HG03060 (cell line): Measurements from ENCODE around the gene CCDC87.
"Not testable (repeated sequence)": the region's sequence is repeated elsewhere in the genome, so short reads cannot be mapped to it uniquely, and the experiment has no call there.

ENCODE experiments used
- ATAC-seq: cut with Tn5 transposase; IDR thresholded peaks from one replicate; pipeline ENCODE4 v1.9.1; 2021; ENCODE audit warnings: low read depth, moderate number of reproducible peaks; ENCODE audit not compliant: unreplicated experiment

CCDC87 gene

DNA sequence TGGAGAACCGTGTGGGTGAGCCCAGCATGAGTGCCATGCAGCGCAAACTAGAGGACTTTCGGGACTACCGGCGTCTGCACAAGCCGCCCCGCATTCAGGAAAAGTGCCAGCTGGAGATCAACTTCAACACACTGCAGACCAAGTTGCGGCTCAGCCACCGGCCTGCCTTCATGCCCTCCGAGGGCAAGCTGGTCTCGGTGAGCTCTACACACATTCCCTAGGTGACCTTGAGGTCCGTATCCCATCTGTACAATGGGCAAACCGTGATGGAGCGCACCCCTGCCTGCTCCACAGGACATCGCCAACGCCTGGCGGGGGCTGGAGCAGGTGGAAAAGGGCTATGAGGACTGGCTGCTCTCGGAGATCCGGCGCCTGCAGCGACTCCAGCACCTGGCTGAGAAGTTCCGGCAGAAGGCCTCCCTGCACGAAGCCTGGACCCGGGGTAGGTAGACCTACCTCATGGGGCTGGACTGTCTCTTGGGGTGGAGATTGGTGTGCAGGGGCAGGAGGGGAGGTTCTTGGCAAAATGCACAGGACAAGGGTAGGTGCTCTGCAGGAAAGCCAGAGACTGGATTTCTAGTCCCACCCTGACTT, 35.0 kb downstream of the CCDC87 start:
- no peak for ATAC-seq

DNA sequence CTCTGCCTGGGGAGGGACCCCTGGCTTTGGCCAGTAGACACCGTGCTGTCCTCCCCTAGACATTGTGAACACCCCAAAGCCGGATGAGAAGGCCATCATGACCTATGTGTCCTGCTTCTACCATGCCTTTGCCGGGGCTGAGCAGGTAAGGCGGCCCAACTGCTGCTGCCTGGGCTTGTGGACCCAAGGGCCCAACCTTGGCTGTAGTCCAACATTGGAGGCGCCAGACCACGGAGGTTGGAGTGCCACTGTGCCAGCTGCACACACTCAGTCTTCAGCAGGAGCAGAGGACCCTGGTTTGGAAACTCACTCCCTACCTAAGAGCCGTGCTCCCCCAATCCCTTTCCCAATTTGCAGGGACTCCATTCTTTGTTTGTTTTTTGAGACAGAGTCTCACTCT, 36.8 kb downstream of the CCDC87 start:
- ATAC-seq, result no peak

DNA sequence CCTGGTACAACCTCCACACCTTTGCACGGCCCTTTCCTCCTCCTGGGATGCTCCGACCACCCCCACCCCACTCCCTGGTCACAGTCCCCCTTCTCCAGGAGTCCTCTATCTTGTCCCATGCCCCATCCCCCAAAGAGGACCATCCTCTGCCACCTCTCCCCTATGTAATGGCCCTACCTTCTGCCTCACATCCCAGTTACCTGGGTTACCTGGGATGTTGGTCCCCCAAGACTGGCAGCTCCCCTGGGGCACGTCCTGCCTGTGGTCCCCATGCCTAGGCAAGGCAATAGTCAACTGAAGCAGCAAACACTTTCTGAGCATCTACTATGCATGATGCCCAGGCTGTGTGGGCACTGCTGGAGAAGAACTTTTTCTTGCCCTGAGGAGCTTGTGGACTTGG, 37.4 kb downstream of the CCDC87 start:
- no peak for ATAC-seq

DNA sequence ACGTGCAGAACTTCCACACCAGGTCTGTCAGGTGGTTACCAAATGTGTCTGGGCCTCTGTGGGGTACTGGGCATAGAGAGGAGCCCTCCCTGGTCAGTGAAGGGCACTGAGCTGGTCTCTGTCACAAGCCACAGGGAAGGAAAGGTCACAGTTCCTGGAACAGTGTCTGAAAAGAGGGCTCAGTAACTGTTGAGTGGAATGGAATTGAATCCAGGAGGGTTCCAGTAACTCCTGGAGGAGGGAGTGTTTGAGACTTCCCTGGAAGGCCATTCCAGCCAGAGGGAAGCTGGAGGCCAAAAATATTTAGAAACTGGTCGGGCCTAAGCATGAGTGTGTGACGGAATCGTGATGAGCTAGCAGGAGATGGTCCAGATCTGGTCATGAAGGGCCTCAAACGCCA, 38.3 kb downstream of the CCDC87 start:
- no peak for ATAC-seq

DNA sequence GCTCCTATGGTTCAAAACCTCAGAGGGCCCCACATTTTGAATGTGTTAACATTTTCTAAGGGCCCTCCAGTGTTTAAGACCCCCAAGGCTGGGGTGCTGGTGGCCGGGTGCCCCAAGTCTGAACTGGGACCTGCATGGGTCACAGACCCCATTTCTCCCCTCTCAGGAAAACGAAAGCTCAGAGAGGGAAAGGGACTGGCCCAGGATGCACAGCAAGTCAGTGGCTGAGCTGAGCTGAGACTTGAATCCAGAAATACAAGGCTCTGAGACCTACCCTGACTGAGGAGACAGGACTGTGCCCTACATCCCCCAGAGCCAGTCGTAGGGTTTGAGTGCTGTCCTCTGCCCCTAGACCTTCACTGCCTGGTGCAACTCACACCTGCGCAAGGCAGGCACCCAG, 42.0 kb downstream of the CCDC87 start:
- ATAC-seq, result no peak

DNA sequence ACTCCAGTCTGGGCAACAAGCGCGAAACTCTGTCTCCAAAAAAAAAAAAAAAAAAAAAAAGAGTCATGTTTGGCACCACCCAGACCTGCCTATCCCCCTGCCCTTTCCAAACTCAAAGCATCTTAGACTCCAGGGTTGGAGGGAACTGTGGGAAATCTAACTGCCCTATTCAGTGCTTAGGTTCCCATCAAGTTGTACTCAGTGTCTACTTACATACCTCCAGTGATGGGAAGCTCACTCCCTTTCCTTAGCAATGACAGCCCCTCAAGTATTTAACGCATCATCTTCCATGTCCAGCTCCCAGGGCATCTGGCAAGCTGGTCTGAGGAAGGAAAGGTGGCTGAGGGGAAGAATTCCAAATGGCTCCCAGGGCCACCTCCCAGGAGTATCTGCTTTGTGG, 43.2 kb downstream of the CCDC87 start:
- ATAC-seq, result no peak

DNA sequence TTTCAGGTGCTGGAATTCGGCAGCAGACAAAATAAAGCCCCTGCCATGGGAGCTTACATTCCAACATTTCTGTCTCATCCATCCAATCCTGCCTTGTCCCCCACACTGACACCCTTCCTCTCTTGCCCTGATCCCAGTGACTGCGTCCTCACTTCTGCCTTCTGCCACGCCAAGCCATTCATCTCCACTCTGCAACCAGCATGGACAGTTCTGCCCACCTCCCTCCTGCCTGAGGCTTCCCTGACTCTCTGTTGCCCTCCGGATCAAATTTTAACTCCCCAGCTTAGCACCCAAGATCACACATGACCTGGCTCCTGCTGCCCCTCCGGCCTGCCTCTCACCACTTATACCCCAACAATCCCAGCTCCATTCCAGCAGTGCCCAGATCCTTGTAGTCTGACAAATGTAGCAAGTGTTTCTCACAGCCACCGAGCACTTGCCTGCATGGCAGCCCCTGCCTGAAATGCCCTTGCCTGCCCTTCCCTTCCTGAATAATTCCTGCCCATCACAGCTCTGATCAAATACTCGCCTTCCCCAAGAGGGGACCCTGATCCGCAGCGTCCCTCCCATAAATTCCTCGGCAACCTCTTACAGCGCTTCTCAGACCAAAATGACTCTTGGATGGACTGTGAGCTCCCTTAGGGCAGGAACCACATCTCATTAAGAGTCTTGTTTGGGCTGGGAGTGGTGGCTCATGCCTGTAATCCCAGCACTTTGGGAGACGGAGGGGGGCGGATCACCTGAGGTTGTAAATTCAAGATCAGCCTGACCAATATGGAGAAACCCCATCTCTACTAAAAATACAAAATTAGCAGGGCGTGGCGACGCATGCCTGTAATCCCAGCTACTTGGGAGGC, 43.9 kb downstream of the CCDC87 start:
- no peak for ATAC-seq

DNA sequence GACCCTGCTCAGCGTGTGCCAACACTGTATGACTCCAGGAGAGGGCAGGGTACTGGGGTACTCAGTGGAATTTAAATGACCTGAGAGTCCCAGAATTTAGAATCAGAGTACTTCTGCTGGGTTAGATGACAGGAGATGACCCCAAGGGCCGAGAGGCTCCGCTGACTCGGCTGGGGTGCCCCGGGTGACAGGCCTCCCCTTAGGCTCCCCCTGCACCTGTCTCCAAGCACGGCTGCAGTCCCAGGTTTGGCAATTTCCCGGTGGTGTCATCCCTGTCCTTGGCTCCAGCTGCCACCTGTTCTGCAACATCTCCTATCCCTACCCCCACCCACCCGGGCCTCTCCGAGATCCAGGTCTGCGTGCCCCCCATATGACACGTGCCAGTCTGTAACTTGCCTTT, 44.8 kb downstream of the CCDC87 start:
- no peak for ATAC-seq

DNA sequence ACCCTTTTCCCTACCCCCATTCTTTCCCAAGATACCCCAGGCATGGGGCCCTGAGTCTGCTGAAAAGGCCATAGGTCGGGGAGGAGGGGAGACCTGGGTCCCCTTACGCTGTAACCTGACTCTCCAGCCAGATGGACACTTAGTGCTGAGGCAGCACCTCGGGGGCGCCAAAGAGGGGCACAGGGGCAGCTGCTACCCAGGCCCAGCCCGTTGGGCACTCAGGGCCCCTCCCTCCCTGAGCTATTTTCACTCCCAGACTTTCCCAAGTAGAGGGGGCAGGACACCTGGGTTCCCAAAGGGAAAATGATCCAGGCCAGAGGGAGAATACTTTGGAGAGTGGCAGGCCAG, 45.2 kb downstream of the CCDC87 start:
- ATAC-seq, result no peak

DNA sequence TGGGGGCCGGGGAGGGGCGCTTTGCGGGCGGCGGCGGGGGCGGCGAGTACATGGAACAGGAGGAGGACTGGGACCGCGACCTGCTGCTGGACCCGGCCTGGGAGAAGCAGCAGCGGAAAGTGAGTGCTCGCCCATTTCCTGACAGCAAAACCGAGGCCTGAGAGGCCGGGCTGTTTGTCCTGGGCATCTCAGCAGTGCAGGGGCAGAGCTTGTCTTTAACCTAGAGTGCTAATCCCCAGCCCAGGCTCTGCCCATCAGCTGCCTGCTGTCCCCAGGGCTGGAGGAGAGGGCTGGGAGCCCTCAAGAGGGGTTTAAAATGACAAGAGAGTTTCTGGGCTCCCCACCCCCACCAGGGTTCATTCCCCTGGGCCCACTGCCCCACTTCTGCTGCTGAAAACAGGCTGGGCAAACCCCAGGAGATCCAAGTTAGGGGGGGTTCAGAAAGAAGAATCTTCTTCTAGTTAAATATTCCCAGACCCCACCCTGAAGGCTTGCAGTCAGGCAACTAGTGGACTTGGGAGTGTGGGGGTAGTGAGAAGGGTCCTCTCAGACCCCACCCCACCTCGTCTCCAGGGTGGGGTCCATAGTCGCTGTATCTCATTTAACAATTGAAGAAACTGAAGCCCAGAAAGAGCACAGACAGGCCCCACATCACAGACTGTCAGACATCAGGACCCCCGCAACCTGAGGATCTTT, 45.7 kb downstream of the CCDC87 start:
- ATAC-seq, result no peak

DNA sequence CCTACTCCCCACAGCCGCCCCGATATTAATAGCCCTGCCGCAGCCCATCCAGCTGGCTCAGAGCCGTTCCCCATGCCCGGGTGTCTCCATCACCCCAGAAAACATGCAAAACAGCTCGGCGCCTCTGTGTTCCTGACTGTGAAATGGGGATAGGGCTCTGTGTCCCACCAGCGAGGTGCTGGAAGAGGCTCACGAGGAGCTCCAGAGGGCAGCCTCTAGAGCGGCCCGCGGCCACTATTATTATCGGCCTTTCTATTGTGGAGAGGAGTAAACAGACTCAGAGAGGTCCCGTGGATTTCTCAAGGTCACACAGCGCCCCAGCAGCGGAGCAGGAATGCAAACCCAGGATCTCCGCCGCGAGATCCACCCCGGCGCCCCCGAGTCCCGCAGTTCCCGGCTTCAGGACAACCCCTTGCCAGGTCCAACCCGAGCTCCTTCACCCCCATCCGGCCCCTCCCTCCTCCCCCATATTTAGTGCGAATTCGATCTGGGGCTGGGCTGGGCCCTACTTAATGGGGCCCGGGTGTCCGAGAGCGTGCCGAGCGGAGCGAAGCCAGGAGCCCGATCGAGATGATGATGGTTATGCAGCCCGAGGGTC, 46.4 kb downstream of the CCDC87 start, which contains the start of gene ACTN3:
ACTN3 (plus strand) TSS at position 536 of the 598 bp plus-strand sequence; CDS start at position 571, 35 bp downstream.
- ATAC-seq, result no peak

DNA sequence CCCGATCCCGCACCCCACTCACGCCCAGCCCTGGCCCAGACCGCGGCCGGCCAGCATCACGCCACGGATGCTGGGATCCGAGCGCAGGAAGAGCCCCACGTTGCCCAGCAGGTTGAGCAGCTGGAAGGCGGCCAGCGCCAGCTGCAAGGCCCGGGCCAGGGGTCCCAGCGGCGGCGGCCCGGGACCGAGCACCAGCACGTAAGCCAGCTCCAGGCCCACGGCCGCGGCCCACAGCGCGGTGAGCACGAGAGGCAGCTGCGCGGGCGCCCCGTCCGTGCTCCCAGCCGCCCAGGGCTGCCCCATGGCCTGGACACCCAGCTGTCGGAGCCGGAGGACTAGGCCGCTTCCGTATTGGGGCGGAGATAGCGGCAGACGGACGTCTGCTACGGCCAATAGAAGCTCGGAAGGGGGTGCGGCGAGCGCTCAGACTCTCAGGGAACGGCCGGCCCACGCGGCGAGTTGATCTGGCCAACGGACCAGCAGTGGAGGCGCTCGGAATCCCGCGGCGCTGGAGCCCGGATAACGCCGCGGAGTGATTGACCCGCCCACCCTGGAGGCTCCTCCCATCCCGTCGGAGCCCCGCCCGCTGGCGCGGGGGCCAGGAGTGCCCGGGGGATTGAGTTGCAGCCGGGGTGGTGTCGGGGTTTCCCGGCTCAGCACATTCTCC, 47.0 kb downstream of the CCDC87 start, which contains the start of gene ZDHHC24:
ZDHHC24 (minus strand) TSS at position 348 of the 667 bp plus-strand sequence; CDS start at position 303, 45 bp downstream.
- peak; percentile 54 for ATAC-seq

DNA sequence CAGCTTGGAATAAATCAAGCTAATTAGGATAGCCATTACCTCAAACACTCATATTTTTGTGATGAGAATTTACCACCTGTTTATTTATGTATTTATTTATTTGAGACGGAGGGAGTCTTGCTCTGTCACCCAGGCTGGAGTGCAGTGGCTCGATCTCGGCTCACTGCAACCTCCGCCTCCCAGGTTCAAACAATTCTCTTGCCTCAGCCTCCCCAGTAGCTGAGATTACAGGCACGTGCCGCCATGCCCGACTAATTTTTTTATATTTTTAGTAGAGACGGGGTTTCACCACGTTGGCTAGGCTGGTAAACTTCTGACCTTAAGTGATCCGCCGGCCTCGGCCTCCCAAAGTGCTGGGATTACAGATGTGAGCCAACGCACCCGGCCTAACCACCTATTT, 47.9 kb downstream of the CCDC87 start:
- not testable (repeated sequence) for ATAC-seq

DNA sequence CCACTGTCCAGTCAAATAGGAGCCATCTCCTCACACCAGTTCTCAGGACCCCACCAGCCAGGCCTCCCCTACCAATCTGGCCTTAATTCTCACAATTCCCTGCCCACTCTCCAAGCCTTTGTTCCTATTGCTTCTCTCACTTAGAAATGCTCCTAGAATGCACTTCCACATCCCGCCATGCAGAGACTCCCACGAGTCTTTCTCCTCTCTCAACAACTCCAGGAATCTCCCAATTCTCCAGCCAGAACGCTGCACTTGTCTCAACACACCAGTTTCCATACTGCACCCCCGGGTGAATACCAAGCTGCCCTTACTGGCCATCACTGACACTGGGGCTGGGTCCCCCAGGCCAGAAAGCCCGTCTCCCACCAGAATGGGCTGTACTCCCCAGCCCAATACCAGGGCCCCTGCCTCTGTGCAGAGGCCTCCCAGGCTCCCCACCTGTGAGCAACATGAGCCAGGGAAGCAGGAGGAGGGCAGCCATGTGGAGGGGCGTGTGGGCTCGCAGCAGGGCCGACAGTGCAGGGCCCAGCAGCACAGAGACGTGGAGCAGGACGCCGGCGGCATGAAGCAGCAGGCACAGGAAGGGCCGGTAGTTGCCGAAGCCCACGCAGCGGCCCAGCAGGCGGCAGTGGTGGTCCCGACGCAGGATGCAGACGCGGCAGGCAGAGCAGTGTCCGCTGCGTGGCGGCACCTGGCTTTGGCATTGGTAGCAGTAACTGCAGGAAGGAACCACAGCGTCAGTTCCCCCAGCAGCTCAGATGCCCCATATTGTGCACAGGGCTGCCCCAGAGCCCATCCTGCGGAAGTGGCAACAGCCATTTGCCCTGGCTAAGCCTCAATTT, 49.4 kb downstream of the CCDC87 start:
- ATAC-seq, result no peak

DNA sequence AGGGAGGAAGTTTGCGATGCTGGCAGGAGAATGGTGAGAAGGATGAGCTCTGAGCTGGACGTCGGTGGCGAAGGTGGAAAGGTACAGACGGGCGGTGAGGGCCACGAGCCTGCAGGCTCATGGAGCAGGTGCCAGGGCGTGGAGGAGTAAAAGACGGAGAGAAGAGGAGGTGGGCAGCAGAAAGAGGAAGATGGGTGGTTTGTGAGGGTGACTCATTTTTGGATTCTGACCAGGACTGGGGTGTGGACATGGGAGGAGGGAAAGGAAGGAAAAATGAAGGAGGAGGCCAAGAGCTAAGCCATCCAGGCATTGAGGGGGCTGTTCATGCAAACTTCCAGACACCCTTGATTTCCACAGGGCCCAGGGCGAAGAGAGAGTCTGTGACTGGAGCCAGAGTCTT, 50.5 kb downstream of the CCDC87 start:
- ATAC-seq, result no peak

DNA sequence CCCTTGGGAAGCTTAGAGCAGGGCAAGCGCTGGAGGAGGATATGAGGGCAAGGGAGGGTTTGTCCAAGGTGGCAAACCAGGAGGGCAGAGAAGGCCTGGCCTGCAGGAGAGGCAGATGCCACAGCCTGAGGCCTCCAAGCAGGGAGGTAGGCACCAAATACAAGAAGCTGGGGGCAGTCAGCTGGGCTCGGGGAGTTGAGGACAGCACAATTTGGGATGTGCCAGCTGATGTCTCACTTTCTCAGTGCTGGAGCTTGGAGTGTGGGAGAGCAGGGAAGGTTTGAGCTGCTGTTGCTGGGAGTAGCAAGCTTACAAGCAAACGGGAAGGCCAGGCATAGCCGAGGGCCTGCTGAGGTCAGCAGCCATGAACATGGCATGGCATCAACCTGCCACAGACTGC, 51.0 kb downstream of the CCDC87 start:
- ATAC-seq, result no peak

DNA sequence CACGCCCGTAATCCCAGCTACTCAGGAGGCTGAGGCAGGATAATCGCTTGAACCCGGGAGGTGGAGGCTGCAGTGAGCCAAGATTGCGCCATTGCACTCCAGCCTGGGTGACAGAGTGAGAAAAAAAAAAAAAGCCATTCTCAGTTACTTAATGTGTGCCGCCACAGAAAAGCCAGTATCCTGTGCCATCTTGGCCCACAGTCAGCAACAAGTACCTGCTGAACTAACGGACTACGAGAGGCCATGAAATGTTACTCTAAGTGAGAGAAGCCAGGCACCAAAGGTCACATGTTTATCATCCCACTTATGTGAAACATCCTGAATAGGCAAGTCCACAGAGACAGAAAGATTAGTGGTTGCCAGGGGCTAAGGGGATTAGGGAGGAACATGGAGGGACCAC, 52.3 kb downstream of the CCDC87 start:
- not testable (repeated sequence) for ATAC-seq
